GM12892 (cell line): ENCODE results near the gene TNK1.

Experiments
- DNase-seq: peaks from one replicate; pipeline ENCODE4 v3.0.0; 2011; ENCODE audit not compliant: insufficient read length
- FAIRE-seq: peaks from 2 replicates; lab custom pipeline; 2011; peaks lifted over from hg19 to GRCh38; lab: Jason Lieb, UNC
- POLR2A ChIP-seq: IDR thresholded peaks from 2 replicates; pipeline ENCODE4 v1.6.1; 2011; ENCODE audit warnings: low read depth, low read length, control low read depth
- POLR2AphosphoS5 ChIP-seq: IDR thresholded peaks from 2 replicates; pipeline ENCODE4 v1.6.1; 2011; ENCODE audit warnings: low read depth, low read length, control low read depth
- TAF1 ChIP-seq: IDR thresholded peaks from 2 replicates; pipeline ENCODE4 v1.6.1; 2011; ENCODE audit warnings: low read depth, mild to moderate bottlenecking, control low read depth, low read length, borderline replicate concordance

Gene TNK1

GRCh38 chr17:7383371-7383741 is 2.5 kb downstream of the TNK1 start:
- FAIRE-seq (no peak), DNase-seq (no peak)
- TF ChIP-seq POLR2A (no peak), TAF1 (no peak)

- FAIRE-seq = peak; percentile 50
- peak; percentile 96 for DNase-seq
- TF ChIP-seq POLR2AphosphoS5 = no peak
- no peak for TF ChIP-seq POLR2A
- no peak for TF ChIP-seq TAF1
Measured at GRCh38 chr17:7383742-7384488, 3.0 kb downstream of the TNK1 start.

- TF ChIP-seq POLR2A (no peak), POLR2AphosphoS5 (no peak), TAF1 (no peak)
- no peak for DNase-seq
- FAIRE-seq = peak; percentile 81
Measured at GRCh38 chr17:7384489-7385081, 3.7 kb downstream of the TNK1 start.

DNA sequence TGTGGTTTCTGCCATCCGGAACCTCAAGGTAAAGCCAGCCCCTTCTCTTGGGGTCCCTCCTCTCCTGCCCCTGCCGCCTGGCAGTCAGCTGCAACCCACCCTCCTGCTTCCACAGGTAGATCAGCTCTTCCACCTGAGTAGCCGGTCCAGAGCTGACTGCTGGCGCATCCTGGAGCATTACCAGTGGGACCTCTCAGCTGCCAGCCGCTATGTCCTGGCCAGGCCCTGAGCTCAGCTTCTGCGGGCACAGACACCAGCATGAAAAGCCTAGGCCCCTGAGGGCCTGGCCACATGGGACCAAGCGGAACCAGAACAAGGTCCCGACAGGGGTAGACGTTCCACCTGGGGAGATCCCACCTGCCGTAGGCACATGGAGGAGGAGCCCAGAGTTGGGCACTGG is 8.0 kb downstream of the TNK1 start:
- FAIRE-seq (no peak), DNase-seq (no peak)
- no peak for TF ChIP-seq POLR2AphosphoS5
- no peak for TF ChIP-seq POLR2A
- TF ChIP-seq TAF1 = no peak

DNA sequence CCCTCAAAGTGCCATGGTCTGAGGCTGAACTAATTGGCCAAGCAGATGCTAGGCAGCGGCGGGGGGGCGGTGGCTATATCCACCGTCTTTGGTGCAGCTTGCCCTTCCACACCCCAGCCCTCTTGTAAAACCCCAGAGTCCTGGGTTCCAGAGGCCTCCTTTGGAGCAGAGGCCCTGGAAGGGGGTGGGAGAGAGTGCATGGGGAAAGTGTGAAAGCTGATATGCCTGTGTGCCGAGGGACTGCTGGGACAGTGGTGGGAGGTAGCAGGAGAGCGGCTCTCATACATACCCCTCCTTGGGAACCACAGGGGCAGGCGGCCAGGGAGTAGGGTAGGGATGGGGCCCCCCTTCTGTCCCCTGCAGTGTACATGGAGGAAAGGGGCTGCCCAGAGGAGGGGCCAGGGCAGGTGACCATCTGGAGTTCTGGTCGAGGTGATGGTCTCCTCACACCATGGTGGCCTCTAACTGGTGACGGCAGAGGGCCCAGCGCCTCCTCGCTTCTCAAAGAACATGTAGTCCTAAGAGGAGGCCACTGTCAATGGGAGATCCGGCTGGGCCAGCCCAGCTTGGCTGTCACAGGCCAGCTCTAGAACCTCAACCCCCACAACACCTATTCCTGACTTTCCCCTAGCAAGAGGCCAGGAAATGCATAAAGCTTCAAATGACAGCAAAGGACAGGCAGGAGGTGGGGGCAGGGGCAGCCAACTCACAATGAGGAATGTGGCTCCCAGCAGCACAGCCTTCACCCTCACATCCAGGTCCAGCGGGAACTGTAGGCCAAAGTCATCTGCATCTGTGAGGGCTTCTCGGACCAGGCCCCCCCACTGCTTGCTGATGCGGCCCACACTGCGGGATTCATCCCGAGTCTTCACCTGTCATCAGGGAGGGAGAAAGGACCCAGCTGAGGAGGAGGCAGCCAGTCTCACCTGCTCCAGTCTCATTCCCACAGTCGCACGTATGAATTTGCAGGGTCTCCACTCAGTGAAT is 9.3 kb downstream of the TNK1 start:
- DNase-seq (no peak), FAIRE-seq (no peak)
- no peak for TF ChIP-seq TAF1
- no peak for TF ChIP-seq POLR2A
- TF ChIP-seq POLR2AphosphoS5 = no peak

DNA sequence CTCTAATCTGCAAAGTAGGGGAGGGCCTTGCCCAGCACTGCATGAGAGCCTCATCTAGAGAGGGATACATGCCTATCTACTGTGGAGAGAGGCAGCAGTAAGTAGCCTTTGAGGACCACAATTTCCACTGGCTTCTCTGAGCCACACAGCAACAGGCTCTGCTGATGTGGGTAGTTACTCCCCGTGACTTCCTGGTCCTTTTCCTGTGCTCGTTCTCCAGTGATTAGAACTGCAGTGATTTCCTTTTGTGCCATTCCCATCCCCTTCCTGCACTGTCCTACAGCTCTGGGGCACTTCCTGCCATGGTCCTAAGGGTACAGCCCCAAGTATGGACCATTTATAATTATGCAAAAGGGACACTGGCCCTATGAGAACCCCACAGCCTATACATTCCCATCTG is 10.4 kb downstream of the TNK1 start:
- no peak for DNase-seq
- no peak for TF ChIP-seq POLR2A
- FAIRE-seq = no peak

- FAIRE-seq (no peak), DNase-seq (no peak)
- no peak for TF ChIP-seq POLR2A
- no peak for TF ChIP-seq POLR2AphosphoS5
- TF ChIP-seq TAF1 = no peak
Measured at GRCh38 chr17:7392696-7393612, 12.1 kb downstream of the TNK1 start.

GRCh38 chr17:7393613-7394451 is 12.9 kb downstream of the TNK1 start:
- TF ChIP-seq POLR2A (no peak), TAF1 (no peak), POLR2AphosphoS5 (no peak)
- peak; percentile 63 for DNase-seq
- peak; percentile 9 for FAIRE-seq

GRCh38 chr17:7394452-7395191 is 13.7 kb downstream of the TNK1 start, which contains the start of gene PLSCR3:
TSS of gene PLSCR3 (minus strand) at chr17:7394525. CDS start at chr17:7394110, 415 bp downstream.
- peak; percentile 97 for DNase-seq

GRCh38 chr17:7396147-7396546 is 15.3 kb downstream of the TNK1 start:
- DNase-seq = no peak
- TF ChIP-seq POLR2A (no peak), TAF1 (no peak), POLR2AphosphoS5 (no peak)
- FAIRE-seq = no peak

More at GRCh38 chr17:7394452-7395191, 13.7 kb downstream of the TNK1 start, which contains the start of gene PLSCR3:
- TF ChIP-seq POLR2A (peak; percentile 57; the same call in 1 of the 2 replicates), TAF1 (no peak)
- FAIRE-seq = peak; percentile 94
